WI38 (cell line): ENCODE results near the gene CNKSR3.
"Not testable (repeated sequence)": the region's sequence is repeated elsewhere in the genome, so short reads cannot be mapped to it uniquely, and the experiment has no call there.

Source experiments
- H3K4me3 ChIP-seq: 2 replicates; pipeline ENCODE4 v1.5.1; 2011; ENCODE audit warnings: low read depth, mild to moderate bottlenecking, control low read depth, low read length
- CTCF ChIP-seq: IDR thresholded peaks from 2 replicates; pipeline ENCODE4 v1.5.1; 2012; ENCODE audit warnings: low read depth, mild to moderate bottlenecking, control low read depth, low read length

CNKSR3 gene

GRCh38 chr6:154548130-154548830 is 37.8 kb upstream of the CNKSR3 start:
- no peak overlapping the region for H3K4me3 ChIP-seq
- no peak for TF ChIP-seq CTCF

GRCh38 chr6:154543628-154544027 is 33.1 kb upstream of the CNKSR3 start:
- TF ChIP-seq CTCF, result no peak
- no peak overlapping the region for H3K4me3 ChIP-seq

- no peak for TF ChIP-seq CTCF
- H3K4me3 ChIP-seq, result no peak overlapping the region
Observed at GRCh38 chr6:154542747-154543146, 32.3 kb upstream of the CNKSR3 start.

GRCh38 chr6:154541837-154542236 is 31.4 kb upstream of the CNKSR3 start:
- not testable (repeated sequence) for H3K4me3 ChIP-seq

- no peak overlapping the region for H3K4me3 ChIP-seq
- TF ChIP-seq CTCF, result no peak
Observed at GRCh38 chr6:154539593-154540269, 29.2 kb upstream of the CNKSR3 start.

- no peak overlapping the region for H3K4me3 ChIP-seq
- no peak for TF ChIP-seq CTCF
Observed at GRCh38 chr6:154538640-154539191, 28.2 kb upstream of the CNKSR3 start.

- H3K4me3 ChIP-seq, result no peak overlapping the region
- TF ChIP-seq CTCF, result no peak
Observed at GRCh38 chr6:154537511-154538325, 27.2 kb upstream of the CNKSR3 start.
